ENCODE results near the gene CNPY1.

Gene CNPY1

DNA sequence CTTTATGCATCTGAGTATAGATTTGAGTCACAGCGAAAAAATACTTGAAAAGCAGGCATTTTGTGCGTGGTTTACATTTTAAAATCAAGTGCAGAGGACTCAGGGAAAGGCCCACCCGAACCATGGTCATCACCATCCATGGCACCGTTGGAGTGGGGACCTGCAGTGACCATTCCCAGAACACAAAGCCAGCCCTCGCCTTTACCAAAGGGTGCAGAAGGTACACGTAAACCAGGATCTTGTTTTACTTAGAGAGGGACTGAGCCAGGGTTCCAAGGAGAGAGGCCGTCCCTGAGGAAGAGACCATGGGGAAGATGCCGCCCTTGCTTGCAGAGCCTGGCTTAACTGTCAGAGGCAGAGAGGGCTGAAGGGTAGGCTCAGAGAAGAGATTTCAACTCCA, 12.0 kb upstream of the CNPY1 start:
- no peak for DNase-seq

DNA sequence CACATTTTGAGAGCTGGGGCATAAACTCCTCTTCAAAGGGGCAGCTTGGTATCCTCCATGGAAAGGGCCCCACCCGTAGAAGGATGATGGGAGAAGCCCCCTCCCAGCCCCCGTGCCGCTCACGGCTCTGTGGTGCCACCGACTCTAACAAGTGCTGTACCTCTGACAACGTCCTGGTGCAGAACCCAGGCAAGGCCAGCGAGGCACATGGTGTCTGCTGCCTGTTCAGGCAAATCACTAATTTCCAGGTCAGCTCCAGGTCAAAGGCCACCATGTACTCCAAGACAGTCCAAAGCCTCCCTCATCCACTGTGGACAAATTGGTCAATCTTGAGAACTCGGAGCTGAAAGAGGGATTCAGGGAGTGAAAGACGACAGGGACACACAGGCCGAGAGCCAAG, 11.4 kb upstream of the CNPY1 start:
- no peak for DNase-seq

- no peak for DNase-seq
Observed at GRCh38 chr7:155556763-155557162, 10.4 kb upstream of the CNPY1 start.

- no peak for DNase-seq
Observed at GRCh38 chr7:155555116-155555695, 8.8 kb upstream of the CNPY1 start.

GRCh38 chr7:155553871-155554270, 7.5 kb upstream of the CNPY1 start:
- DNase-seq, result no peak

DNA sequence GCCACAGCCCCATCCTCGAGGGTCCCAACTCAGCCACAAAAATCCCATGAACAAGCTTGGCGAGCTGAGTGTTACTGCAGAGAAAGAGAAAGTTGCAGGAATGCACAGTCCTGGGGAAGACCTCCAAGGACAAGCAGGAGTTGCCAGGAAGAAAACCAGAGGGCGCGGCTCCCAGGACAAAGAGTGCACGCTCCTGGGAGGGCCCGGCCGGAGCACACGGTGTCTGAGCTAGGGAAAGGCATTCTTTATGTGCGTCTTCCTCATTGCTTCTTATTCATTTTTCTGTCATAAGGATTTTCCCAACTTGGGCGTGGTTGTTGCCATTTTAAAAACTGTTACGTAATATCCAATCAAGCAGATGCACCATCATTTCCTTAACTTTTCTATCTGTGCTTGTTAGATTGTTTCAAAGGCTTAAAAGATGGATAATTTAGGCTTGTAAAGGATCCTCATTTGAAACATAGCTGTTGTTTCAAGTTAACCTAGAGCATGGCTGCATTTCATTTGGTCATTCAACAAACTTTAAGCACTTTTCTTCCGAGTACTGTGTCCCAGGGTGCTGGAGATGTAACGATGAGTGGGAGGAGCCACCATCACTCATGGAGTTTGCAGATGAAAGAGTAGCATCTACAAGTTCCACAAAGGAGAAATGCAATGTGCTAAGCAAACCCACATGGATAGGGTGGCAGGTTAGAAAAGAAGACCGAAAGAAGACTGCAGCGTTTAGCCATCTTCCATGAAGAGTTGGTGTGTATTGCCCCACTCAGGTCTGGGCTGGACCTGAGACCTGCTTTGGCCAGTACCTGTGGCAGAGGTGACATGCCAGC, 5.6 kb upstream of the CNPY1 start:
- no peak for DNase-seq

- no peak for DNase-seq
Observed at GRCh38 chr7:155550916-155551315, 4.6 kb upstream of the CNPY1 start.

- DNase-seq, result no peak
Observed at GRCh38 chr7:155549226-155549625, 2.9 kb upstream of the CNPY1 start.

- DNase-seq, result no peak
Observed at GRCh38 chr7:155547161-155547791, 917 bp upstream of the CNPY1 start.

DNA sequence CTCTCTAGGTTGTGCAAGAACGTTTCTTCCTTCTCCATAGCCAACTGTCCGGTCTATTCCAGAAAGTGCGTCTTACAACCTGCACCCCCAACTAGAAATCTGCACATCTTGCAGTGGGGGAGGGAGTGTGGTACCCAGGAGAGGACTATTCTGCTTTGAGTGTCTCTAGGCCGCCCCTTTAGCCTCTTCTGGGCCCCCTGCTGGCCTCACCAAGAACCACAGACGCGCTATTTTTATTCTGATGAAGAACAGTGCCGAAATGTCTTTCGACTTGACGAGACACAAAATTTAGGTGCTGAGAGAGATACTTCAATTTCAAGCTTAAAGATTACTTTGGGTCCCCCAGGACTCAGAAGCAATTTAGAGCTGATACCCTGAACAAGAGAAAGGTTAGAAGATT, 1.0 kb downstream of the CNPY1 start:
- no peak for DNase-seq

- no peak for DNase-seq
Observed at GRCh38 chr7:155544485-155544884, 1.9 kb downstream of the CNPY1 start.

GRCh38 chr7:155543926-155544325, 2.4 kb downstream of the CNPY1 start:
- DNase-seq, result no peak

DNA sequence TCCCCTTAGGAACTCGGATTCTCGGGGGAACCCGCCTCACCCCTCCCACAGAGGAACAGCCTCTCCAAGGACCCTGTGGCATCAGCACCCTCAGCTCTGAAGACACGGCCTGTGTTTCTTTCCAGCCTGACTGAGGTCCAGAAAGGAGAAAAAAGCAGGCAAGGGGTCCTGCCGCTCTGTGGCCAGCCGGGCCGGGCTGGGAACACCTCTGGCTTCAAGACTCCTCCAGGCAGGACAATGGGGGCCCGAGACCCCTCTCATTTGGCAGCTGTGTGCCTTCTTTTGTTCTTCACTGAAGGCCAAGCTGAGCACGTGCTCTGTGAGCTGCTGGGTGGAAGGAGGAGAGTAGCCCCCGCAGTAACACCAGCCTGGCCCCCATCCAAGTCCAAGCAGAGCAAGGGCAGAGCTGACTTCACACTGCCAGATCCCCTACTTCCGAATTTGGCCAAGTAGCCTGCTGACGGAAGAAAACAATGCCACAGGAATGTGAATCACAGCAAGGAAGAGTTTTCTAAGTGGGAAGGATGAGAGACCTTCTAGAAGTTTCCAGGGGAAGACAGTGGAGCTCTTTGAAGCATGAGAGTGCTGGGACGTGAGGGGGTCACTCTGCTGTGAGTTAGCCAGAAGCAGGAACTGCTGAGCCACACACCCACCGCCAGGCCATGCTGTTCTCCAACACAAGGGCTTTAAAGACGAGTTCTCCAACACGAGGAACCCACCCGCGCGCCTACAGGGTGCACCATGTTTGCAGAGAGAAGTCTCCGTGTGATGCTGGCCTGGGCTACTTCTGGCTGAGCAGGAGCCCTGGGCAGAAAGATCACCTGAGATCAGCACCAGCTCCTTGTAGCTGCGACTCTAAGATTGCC, 3.1 kb downstream of the CNPY1 start:
- no peak for DNase-seq

- DNase-seq, result no peak
Observed at GRCh38 chr7:155541986-155542675, 4.2 kb downstream of the CNPY1 start.

DNA sequence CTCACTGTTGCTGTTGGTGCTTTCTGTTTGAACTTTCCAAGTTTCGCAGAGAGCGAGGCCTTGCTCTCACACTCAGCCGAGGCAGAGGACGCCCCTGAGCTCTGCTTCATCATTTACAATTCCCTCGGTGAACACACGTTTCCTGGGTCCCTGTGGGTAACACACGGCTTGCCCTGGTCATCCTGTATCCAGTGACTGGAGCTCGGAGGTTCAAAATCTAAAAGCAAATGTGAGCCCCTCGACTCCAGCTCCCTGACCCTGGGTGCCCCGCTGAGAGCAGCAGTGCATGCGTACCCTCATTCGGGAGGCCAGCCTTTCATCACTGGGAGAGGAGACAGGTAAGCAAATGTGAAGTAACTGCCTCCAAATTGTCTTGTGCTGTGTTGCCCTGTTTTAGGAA, 5.8 kb downstream of the CNPY1 start:
- DNase-seq, result no peak

- no peak for DNase-seq
Observed at GRCh38 chr7:155538293-155538692, 8.1 kb downstream of the CNPY1 start.

DNA sequence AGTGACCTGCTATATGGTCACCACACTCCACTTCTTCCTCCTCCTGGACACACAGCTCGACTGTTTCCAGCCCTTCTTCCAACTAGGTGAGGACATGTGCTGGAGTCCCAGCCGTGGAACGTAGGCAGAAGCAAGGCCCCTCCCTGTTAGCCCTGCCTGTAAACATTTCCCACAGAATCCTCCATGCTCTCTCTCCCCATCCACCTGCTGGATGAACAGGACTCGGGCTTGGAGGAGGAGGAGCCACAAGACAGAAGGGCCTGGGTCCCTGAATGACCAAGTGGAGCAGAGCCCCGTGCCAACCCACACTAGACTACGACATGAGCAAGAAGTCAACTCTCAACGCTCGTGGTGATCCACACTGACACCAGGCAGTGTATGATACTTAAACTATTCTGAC, 9.9 kb downstream of the CNPY1 start:
- no peak for DNase-seq

DNA sequence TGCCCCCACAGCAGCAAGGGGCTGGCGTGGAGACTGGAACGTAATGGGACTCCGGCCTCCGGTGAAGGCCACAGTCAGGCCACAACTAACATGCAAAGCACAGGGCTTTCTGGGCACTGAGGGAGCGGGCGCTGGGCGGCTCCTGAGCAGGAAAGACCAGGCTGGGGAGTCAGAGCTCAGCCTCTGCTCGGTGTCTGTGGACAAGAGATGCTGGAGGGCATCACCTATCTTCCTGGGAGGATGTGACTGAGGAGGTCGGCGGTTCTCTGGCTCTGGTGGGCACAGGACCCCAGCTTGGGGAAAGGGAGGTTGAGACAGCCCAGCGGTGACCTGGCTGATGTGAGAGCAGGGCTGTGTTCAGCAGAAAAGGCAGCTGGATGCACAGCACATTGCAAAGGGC, 11.7 kb downstream of the CNPY1 start:
- no peak for DNase-seq

- peak; percentile 21 for DNase-seq
Observed at GRCh38 chr7:155533827-155534690, 12.3 kb downstream of the CNPY1 start.

DNA sequence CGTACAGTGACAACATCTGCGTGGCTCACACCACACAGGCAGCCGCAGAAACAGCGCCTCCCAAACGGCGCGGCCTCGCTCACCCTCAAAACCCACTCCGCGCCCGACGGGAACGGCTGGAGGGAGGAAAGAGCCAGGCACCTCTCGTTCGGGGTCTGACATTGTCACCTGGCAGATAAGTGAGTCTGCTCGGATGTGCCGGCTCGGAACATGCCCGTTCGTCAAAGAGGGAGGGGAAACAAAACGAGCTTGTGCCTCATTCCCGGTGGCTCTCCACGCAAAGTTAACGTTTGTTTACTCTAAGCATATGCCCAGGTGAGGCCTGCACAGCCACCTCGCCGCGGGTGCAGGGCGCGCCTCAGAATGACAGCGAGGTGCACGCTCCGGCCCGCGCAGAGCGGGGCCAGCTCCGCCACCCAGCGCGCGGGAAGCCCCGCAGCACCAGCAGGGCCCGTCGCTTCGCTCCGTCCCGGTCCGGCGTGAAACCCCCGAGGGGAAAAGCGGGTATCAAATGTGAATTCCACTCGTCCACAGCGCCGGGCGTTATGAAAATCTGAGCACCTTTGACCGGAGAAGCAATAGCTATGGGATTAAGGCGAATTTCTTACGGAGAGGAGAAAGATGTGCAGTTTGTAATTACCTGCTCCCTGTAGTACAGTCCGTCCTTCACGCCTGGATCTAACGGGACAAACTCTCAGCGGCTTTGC, 13.1 kb downstream of the CNPY1 start:
- no peak for DNase-seq

DNA sequence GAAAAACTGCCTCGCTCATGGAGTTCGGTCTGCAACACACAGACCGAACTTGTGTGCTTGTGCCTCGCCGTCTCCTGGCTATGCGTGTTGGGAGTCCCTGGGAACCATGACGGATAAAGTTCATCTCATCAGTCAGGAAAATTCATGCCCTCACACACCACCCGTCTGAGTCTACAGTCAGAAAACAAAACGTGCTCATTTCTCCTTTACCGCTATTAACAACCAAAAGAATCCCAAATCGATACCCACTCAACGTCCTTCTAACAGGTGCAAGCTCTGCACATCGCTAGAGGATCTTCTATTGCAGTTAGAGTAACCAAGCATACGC, 13.6 kb downstream of the CNPY1 start:
- no peak for DNase-seq

All from CD4-positive, alpha-beta T cell treated with Interleukin-17A for 4 hours (primary cell).